HG03457 (cell line): Measurements from ENCODE around the gene GPX7.

Experiments
- ATAC-seq: cut with Tn5 transposase; IDR thresholded peaks from one replicate; pipeline ENCODE4 v1.9.1; 2021; ENCODE audit warnings: moderate number of reproducible peaks; ENCODE audit not compliant: unreplicated experiment

Gene GPX7

DNA sequence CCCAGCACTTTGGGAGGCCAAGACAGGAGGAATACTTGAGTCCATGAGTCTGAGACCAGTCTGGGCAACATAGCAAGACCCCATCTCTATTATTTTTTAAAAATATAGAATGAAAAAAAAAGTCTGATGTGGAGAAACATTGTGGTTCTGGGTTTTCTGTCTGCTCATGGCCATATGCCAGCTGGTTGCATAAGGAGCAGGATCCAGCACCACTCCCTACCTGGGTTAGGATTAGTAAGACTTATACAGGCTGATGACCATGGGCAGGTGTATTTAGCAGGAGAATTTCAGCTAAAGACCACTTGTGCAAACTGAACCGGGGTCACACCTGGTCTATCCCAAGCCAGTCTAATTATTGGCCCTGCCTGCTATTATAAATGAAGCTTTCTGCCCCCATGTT, 16.7 kb upstream of the GPX7 start:
- ATAC-seq = no peak

DNA sequence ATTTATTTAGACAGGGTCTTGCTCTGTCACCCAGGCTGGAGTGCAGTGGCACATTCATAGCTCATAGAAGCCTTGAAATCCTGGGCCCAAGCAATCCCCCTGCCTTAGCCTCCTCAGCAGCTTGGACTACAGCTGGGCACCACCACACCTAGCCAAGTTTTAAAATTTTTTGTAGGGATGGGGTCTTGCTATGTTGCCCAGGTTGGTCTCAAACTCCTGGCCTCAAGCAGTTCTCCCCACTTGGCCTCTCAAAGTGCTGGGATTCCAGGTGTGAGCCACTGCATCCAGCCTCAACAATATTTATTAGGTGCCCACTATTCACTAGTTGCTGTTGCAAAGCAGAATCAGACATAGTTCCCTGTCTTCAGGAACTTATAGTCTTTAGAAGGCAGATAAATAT, 14.1 kb upstream of the GPX7 start:
- no peak for ATAC-seq

DNA sequence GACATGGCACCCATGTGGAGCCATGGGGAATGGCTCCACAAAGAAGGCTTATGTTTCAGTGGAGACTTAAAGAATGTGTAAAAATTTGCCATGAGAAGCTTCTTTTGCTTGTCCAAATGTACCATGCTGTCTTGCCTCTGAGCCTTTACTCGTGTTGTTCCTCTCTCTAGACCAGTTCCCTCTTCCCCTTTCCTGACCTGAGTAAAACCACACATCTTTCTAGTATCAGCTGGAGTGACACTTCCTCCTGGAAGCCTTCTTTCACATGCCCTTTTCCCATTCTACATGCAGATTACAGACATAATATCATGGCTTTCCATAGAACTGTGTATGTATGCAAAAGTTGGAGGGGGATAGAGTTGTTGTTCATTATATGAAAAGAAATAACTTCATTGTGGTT, 13.6 kb upstream of the GPX7 start:
- ATAC-seq = no peak

DNA sequence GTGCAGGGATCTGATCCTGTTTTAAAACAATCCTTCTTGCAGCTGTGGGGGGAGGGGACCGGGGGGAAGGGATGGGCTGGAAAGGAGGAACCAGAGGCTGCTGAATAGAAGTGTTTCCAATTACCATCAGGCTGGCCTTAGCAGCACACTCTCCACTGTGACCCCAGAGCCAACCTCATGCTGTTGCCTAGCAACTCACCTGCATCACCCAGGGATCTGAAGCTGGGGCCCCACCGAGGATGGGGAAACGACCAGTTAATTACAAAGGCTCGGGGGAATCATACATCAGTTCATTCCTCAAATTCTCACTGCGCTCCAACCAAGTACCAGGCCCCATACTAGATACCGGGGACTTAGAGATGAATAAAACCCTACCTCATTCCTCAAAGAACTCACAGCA, 11.9 kb upstream of the GPX7 start:
- no peak for ATAC-seq

DNA sequence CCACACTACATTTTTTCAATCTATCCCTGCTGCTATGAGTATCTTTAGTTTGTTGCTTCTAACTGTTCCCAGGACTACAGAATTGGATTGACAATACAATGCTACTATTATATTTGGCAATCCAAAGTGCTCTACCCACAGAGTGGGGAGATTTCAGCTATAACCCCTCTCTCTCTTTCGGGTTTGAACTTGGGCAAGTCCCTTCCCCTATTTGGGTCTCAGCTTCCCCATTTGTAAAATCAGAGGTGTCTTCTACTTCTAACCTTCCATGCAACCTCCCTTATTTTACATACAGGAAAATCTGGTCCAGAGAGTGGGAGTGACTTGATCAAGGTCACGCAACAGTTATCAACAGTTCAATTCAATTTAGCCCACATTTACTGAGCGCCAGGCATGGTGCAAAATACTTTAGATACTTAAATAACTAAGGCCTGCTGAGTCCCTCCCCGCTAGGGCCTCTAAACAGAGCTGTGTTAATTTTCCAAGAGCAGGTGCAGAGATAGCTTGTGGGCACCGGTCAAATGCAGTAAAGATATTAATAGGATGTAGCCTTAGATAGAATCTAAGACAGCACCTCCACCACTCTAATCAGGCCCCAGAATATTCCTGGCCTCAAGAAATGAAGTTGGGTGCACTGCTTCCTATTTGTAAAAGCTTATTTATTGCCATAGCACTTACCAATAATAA, 9.4 kb upstream of the GPX7 start:
- no peak for ATAC-seq

DNA sequence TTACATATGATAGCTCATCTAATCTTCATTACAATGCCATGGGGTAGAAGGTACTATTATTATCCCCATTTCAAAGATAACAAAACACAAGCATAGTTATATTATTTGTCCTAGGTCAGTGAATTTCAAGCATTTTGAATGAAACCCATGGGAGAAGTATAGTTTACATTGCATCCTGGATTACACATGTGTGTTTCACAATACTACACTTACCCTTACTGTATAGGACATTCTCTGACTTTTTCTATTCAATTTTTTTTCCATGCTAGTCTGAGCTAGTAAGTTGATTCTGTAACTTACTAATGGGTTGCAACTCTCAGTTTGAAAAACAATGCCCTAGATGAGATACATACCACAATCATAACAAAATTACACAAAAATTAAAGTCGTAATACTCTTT, 8.7 kb upstream of the GPX7 start:
- ATAC-seq = no peak

DNA sequence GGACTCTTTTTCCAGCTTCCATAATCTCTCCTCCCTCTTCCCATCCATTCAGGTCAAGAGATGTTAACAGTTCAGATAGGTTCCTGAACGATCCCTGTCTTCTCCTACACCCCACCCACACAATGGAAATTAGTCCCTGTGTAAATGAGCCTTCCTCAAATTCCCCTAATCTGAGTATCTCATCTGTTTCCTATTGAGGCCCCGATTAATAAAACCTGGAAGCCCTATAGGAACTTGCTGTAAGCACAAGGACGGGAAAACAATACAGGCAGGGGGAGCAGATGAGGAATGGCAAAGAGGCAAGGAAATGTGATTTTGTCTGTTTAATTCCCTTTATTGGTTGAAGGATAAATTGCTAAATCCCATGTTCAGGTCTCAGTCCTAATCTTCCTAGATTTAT, 7.1 kb upstream of the GPX7 start:
- no peak for ATAC-seq

DNA sequence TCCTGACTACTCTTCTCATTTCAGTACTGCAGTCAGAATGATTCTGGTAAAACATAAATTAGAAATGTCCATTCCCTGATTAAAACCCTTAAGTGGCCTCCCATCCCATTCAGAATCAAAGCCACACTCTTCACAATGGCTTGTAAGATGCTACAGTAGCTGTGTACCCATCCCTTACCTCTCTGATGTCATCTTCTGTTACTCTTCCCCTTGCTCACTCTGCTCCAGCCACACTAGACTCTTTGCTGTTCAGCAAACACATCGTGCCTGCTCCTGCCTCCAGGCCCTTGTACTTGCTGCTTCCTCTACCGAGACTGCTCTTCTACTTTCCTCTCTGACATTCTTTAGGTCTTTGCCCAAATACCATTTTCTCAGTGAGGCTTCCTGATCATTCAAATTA, 4.3 kb upstream of the GPX7 start:
- no peak for ATAC-seq

DNA sequence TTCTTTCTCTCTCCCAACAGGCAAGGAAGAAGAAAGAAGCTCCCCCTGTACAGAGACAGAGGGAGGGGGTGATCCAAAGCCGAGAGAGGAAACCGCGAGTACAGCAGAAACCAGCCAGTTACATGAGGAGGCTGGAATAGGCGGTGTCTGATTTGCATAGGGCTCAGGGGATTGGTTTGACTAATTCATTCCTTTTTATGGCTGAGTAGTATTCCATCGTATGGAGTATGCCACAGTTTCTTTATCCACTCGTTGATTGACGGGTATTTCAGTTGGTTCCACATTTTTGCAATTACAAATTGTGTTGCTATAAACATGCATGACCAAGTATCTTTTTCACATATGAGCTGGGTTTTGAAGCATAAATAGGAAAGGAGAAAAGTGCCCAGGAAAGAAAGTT, 3.4 kb upstream of the GPX7 start:
- ATAC-seq = no peak

DNA sequence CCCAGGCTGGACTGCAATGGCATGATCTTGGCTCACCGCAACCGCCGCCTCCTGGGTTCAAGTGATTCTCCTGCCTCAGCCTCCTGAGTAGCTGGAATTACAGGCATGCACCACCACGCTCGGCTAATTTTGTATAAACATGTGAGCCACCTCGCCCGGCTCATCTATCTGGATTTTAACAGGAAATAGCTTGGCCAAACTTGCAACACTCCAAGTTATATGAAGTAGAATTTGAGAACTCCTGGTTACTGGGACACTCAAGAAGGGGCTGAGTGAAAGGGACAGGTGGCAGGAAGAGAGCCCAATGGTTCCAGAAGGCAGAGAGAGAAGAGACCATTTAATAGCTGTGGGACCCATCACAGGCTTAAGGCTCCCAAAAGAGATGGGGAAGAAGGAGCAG, 2.9 kb upstream of the GPX7 start:
- no peak for ATAC-seq

DNA sequence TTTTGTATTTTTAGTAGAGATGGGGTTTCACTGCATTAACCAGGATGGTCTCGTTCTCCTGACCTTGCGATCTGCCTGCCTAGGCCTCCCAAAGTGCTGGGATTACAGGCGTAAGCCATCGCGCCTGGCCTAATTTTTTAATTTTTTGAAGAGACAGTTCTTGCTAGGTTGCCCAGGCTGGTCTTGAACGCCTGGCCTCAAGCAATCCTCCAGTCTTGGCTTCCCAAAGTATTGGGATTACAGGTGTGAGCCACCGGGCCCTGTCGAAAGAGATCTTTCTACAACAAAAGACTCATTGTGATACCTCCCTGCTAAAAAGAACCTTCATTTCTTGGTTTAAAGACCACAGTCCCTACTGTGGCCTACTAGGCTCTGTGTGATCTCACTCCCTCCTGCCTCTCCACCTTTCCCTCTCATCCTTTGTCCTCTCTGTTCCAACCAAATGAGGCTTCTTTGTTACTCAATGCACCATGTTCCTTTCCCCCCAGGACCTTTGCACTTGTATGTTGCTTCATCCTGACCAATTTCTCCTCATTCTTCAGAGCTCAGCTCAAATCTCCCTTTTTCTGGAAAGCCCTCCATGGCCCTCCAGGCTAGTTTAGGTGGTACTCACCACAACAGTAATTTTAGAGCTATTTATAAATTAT, 1.5 kb upstream of the GPX7 start:
- ATAC-seq = no peak

DNA sequence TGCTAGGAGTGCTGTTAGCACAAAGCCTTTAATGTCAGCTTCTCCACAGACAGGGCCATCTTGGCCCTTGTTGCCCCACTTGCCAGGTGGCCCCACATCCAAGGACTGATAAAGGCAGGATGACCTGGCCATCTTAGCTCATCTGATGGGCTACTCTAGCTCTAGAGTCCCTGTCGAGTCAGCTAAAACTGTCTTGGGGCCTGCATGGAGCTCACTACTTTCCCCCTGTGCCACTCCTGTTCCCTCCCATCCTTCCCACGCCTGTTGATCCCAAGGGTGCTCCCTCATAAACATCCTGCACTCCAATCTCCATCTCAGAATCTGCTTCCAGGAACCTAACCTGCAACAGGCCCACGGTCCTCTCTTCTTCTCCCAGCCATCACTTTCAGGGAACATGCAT, 652 bp upstream of the GPX7 start:
- no peak for ATAC-seq

DNA sequence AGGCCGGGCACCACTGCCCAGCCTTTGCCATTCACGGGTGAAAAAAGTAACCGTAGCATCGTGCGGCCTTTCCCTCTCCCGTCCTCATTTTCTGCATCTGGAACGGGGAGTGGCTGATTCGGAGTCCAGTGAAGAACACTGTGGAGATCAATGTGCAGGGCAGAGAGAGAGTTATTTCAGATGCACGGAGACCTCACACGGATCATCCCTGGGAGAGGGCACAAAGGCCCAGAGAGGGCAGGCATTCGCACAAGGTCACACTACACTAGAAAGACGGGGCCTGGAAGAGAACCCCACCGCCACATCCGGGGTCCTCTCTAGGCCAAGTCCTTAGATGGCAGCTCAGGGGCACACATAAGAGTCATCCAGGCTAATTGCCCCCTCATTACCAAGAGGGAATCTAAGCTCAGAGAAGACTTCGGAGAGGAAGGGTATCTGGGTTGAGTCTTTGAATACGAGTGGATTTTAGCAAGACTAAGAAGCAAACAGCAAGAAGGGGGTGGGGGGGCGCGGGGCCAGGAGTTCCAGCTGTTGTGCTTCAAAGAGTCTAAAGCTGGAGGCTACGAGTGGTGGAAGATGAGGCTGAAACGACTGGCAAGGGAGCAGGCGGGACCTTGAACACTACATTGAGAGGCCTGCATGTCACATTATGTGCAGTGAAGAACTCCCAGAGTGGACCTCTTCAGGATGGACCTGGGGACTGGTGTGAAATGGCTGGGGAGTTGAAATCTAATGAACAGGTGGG, 857 bp downstream of the GPX7 start:
- no peak for ATAC-seq

DNA sequence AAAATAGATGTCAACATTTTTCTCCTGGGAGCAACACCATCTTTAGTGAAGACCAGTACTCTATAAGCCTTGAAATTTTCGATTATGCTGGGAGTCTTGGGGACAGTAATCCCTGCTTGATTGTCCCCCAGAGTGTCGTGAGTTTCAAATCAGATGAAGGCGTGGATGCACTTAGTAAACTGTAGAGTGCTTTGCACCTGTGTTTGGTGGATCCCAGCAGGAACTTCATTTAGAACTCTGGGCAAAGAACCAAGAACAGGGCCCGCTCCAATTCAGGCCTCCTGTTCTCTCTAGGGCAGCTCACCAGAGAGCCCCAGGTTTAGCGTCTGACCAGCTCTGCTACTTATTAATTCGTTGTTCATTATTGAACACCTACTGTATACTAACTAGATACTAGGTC, 1.5 kb downstream of the GPX7 start:
- ATAC-seq = no peak

DNA sequence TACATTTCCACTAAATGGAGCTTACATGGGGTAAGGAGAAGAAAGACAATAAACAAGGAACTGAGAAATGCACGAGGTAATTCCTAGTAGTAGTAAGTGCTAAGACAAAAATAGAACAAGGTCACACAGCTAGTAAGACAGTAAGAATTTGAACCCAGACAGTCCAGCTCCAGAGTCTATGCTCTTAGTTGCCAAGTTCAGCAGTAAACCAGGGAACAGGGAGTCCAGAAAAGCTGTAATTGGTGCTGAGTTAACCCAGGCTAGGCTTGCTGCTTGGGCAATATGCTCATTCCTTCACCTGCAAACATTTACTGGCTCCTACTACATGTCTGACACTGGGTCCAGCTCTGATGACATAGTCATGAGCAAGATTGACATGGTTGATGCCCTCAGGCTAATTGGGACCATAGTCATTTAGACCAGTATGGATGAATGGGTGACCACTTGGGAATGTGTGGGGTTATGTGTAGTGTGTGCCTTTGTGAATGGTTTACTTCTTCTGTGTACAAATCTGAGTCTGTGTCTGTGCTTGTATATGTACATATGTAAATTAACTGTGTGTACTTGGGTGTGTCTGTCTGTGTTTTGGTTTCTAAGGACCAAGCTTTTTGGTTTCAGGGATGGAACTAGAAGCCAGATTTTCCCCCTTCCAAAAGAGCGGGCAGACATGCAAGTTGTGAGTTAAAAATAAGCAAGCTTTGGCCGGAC, 2.0 kb downstream of the GPX7 start:
- ATAC-seq = no peak

DNA sequence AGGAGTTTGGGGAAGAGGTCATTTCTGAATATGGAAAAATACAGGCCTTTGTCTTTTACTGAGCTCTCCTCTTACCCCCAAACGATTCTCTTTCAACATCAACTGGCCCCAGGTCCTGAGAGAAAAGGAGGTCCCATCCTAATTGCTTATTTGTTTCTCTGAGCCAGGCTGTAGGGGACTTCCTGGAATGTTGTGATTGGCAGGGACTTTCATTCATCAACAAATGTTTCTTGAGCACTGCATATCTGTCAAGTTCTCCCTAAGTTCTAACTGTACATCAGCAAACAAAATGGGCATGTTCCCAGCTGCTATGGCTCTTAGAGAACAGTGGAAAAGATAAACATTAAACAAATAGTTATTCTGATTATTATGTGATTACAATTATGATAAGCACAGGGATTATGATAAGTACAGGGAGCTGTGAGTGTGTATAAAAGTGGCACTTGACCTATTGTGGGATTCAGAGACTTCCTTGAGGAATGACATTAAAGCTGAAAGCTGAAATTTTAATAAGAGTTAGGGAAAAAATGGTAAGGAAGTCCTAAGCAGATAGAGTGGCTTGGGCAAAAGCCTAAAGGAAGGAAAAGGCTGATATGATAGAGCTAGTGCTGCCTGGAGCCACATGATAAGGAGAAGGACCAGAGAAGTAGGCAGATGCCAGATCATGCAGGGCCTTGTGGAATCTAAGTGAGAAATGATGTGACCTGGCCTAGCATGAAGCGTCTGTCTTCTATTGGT, 11.6 kb downstream of the GPX7 start:
- ATAC-seq = no peak

DNA sequence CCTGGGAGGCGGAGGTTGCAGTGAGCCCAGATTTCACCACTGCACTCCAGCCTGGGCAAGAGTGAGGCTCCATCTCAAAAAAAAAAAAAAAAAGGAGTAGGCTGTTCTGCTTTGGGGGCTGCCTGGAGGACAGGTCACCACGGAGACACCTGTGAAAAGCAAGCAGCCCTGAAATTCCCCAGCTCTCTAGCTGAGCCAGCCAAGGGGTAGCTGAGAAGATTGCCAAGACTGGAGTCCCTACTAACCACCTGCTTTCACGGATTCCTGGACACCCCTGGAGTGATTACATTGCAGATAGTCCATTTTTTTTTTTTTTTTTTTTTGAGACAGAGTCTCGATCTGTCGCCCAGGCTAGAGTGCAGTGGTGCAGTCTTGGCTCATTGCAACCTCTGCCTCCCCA, 12.5 kb downstream of the GPX7 start:
- no peak for ATAC-seq

DNA sequence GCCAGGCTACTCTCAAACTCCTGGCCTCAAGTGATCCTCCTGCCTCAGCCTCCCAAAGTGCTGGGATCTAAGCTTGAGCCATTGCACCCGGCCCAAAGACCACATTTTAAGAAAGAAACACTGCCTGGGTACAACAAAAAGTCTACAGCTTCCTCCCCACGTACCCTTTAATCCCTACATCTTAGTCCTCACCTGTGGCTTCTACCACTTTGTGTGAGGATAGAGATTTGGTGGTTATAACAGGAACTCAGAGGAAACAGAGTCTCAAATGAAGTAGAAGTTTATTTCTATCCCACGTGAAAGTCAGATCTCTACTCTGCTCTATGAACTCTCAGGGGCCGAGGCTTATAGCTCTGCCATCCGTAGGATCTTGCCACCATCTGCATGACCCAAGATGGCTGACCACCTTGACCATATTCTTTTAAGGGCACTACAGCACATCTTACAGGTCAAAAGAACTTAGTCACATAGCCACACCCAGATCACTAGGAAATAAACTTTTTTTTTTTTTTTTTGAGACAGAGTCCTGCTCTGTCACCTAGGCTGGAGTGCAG, 13.4 kb downstream of the GPX7 start:
- no peak for ATAC-seq

DNA sequence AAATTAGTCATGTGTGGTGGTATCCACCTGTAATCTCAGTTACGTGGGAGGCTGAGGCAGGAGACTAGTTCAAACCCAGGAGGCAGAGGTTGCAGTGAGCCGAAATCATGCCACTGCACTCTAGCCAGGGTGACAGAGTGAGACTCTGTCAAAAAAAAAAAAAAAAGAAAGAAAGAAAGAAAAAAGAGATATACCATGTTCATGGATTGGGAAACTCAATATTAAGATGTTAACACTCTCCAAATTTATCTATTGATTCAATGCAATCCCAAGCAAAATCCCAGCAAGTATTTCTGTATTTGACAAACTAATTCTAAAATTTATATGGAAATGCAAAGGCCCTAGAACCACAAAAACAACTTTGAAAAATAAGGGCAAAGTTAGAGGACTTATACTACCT, 19.8 kb downstream of the GPX7 start:
- ATAC-seq = no peak

DNA sequence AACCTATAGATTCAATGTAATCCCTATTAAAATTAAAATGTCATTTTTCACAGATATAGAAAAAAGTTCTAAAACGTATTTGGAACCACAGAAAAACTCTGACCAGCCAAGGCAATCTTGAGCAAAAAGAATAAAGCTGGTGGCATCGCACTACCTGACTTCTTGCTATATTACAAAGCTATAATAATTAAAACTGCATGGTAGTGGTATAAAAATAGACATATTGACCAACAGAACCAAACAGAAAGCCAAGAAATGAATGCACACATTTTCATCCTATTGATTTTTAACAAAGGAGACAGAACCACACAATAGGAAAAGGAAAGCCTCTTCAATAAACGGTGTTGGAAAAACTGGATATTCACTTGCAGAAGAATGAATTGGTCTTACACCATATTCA, 21.6 kb downstream of the GPX7 start:
- no peak for ATAC-seq

DNA sequence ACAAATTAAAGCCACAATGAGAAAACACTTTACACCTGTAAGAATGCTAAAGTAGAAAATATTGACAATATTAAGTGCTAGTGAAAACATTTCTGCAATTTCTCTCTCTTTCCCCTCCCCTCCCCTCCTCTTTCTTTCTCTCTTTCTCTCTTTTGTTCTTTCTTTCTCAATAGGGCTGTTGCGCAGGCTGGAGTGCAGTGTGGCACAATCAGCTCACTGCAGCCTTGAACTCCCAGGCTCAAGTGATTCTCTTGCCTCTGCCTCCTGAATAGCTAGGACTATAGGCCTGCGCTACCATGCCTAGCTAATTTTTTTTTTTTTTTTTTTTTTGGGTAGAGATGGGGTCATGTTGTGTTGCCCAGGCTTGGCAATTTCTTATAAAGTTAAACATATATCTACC, 24.9 kb downstream of the GPX7 start:
- ATAC-seq = no peak
